PC-3 (cell line): Measurements from ENCODE around the gene MGMT.

ENCODE experiments used
- CTCF ChIP-seq: fragments of 300-600 bp; sonication (generic); conservative IDR thresholded peaks from 2 replicates; pipeline ENCODE4 v1.5.1; 2017; ENCODE audit warnings: antibody characterized with exemption, low read depth, mild to moderate bottlenecking, low read length
- EZH2 ChIP-seq: fragments of 300-600 bp; sonication (generic); IDR thresholded peaks from one replicate; pipeline ENCODE4 v1.6.1; 2017; ENCODE audit warnings: antibody characterized with exemption, mild to moderate bottlenecking, low read length; ENCODE audit not compliant: unreplicated experiment

GRCh38 chr10:129521161-129522025 is 54.4 kb downstream of the MGMT start:
- no peak for TF ChIP-seq CTCF
- TF ChIP-seq EZH2, result no peak
